ENCODE measurements around the gene CPPED1. TPM values are rescaled to one million over a fixed set of nuclear protein-coding genes. Genes with fewer than 3 reads are reported as not detected.

Gene CPPED1
- total RNA-seq, 1 experiment from 2014 or later: 11.9 TPM

DNA sequence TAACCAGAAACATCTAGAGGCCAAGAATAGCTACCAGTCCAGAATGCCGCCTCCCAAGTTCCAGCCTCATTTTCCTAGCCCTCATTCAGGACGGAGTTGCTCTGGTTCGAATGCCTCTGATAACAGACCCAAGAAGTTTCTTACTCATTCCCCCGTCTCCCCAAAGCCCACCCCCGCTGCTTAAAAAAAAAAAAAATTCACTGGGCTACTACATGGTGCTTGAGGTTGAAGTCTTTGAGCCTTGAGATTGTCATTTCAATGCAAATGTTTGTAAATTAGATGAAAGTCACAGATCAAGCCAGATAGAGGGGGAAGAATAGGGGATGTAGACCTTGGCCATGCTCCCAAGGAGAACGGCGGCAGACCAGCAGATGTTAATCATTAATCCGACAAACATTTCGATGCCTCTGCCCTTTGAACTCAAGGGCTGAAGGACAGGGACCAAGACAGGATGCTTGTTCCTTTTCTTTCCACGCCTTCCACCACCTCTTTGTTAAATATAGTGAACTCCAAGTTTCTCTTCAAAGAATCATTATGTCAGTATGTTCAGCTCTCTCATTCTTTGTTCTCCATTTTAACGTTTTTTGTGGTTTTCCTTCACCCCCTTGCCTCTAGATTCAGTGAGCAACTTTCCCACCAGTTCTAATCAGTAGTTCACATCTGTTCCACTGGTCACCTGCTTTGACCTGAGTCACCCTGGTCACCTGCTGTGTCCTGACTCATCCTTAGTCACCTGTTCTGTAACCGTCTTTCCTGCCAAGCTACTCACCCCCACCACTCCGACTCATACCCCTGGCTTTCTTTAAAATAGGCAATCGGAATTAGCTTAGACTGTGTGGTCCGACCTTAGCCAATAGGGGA is 190.3 kb downstream of the CPPED1 start:
- DNase-seq (ENCODE audit: low read depth): peak; percentile 98

DNA sequence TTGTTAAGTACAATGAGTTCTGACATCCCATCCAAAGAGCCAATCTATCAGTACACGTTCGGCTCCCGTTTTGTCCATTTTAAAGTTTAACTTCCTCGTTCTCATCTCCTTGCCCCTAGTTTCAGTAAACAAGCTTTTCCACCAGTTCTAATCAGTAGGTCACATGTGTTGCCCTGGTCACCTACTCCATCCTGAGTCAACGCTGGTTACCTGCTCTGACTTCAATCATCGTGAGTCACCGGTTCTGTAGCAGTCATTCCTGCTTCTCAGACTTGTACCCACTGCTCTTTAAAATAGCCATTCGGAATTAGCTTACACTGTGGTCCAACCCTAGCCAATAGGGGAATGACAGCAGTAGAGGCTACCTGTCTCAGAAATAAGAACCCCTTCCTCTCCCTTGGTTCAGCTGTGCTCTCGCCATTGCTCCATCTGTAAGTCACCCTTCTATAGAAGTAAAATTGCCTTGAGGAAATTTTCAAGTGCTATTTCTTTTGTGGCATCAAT is 191.0 kb downstream of the CPPED1 start:
- DNase-seq (ENCODE audit: low read depth): peak; percentile 80

DNA sequence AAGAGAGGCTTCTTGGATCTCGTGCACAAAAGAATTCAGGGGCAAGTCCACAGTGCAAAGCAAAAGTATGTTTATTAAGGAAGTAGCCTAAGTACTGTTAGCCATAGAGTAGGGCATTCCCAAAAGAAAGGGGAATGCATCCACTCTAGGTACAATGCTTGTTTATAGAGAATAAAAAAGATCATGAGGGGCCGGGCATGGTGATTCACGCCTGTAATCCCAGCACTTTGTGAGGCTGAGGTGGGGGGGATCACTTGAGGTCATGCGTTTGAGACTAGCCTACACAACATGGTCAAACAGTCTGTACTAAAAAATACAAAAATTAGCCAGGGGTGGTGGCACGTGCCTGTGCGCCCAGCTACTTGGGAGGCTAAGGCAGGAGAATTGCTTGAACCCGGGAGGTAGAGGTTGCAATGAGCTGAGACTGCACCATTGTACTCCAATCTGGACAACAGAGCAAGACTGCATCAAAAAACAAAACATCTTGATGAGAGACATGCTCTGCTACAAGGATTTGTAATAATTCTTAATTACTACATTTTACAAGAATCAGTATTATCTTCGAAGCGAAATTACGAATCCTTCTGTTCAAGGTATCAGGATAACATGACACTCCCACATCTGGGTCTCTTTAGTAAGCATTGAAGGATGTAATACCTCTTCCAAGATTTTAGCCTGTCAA is 191.6 kb downstream of the CPPED1 start:
- no peak for DNase-seq (ENCODE audit: low read depth)

DNA sequence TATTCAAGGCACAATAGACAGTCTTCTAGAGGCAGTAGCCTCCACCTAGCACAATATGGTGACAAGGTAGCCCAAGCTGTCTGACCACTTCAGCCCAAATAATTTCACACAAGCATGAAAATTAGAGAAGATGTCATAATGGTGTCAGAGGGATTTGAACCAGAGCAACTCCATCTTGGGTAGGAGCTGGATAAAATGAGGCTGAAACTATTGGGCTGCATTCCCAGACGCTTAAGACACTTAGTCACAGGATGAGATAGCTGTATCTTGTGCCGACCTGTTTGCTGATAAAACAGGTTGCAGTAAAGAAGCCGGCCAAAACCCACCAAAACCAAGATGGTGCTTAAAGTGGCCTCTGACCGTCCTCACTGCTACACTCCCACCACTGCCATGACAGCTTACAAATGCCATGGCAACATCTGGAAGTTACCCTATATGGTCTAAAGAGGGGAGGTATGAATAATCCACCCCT is 192.6 kb downstream of the CPPED1 start:
- DNase-seq (ENCODE audit: low read depth): no peak

DNA sequence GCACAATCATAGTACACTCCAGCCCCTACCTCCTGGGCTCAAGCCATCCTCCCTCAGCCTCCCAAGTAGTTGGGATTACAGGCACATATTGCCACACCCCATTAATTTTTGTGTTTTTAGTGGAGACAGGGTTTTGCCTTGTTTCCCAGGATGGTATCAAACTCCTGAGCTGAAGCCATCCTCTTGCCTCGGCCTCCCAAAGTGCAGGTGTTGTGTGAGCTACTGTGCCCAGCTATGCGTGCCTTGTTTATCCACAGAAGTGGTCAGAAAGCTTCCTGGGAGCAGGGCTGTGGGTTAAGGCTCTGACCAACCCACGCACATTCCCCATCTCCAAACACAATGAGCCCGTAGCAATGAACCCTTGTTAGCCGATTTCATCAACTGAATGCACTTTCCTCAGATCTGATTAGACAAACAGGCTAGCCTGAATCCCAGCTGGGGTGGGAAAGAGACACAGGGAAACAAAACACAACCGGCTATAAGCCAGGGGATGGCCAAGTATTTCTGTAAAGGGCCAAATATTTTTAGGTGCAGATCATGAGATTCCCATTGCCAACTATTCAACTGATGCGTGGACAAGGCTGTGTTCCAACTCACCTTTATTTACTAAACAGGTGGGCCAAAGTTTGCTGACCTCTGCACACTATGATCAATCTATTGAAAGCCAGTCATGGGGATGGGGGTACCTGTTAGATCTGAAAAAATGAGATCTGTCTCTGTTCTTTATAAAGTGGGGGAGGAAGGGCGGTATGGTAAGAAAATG is 193.6 kb downstream of the CPPED1 start:
- DNase-seq (ENCODE audit: low read depth): no peak

Small RNAs within 50 kb of the gene (small RNA-seq; reads per million reads assigned to genes)
- gene MIR4718: not detected
- gene RF00443: not detected

Other genes with a start within 250 kb of the CPPED1 start
- gene SHISA9, start 97.7 kb upstream of the CPPED1 start, total RNA-seq (2014; rRNA removed; shearing (Covaris generic)): 0.10 and 0.16 TPM in 2 replicates

Data from HT1080 (cell line).